Activated T-helper 9 cell treated with anti-CD3 and anti-CD28 coated beads, Interleukin-2, amount 50 U/mL, for 16 hours (primary cell): ENCODE data around the gene GRWD1.

ENCODE experiments used
- DNase-seq: peaks from one replicate; pipeline ENCODE4 v3.0.0-alpha.2; 2020; ENCODE audit warnings: low read depth

Gene GRWD1

GRCh38 chr19:48497728-48498594 is 52.2 kb downstream of the GRWD1 start:
- no peak for DNase-seq

- DNase-seq = no peak
Measured at GRCh38 chr19:48498595-48499311, 53.0 kb downstream of the GRWD1 start.

GRCh38 chr19:48499316-48500090 is 53.7 kb downstream of the GRWD1 start:
- no peak for DNase-seq

GRCh38 chr19:48500830-48501493 is 55.2 kb downstream of the GRWD1 start:
- no peak for DNase-seq

GRCh38 chr19:48501494-48502349 is 55.9 kb downstream of the GRWD1 start:
- DNase-seq = peak; percentile 50

- no peak for DNase-seq
Measured at GRCh38 chr19:48502350-48503018, 56.7 kb downstream of the GRWD1 start.

- no peak for DNase-seq
Measured at GRCh38 chr19:48506138-48506733, 60.5 kb downstream of the GRWD1 start.
